Fibroblast of the conjunctiva (primary cell): ENCODE data around the gene LSM3.

Experiments
- DNase-seq: peaks from one replicate; pipeline ENCODE4 v3.0.0-alpha.2; 2010; ENCODE audit warnings: low read depth

The LSM3 gene

GRCh38 chr3:14200841-14201240, 22.2 kb downstream of the LSM3 start:
- DNase-seq, result no peak

GRCh38 chr3:14201940-14202684, 23.5 kb downstream of the LSM3 start:
- DNase-seq, result no peak

- no peak for DNase-seq
Measured at GRCh38 chr3:14202874-14203520, 24.4 kb downstream of the LSM3 start.

- DNase-seq, result peak; percentile 80
Measured at GRCh38 chr3:14203521-14204079, 25.0 kb downstream of the LSM3 start.

DNA sequence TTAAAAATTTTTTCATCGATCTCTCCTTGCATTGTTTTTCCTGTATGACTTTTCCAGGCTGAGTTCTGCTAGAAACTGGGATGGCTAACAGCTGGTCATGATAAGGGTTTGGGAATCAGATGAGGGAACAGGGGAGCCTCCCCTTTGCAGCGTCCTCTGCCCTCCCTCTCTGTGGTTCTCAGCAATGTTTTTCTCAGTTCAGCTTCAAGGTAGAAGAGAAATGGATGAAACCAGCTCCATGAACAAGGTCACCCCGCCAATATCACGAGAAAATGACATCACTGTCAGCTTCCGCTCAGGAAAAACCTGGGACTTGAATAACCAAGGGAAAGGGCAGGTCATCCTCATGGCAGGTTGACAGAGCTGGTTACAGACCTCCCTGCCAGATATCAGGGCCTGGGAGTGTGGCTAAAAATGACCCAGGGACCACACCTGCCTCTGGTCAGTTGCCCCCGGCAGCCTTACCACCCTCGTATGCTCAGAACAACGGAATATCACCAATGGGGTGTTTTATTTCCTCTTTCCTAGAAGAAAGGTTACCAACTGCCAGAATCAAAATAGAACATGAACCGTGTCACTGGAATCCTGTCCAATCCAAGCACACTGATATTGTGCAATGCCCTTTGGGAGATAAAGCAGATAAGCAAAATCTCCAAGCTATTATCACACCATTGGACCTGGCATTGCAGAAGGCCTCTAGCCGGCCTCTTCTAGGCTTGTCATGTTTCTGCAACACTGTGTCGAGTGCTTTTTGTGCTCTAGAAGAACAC, 26.1 kb downstream of the LSM3 start:
- DNase-seq, result no peak

DNA sequence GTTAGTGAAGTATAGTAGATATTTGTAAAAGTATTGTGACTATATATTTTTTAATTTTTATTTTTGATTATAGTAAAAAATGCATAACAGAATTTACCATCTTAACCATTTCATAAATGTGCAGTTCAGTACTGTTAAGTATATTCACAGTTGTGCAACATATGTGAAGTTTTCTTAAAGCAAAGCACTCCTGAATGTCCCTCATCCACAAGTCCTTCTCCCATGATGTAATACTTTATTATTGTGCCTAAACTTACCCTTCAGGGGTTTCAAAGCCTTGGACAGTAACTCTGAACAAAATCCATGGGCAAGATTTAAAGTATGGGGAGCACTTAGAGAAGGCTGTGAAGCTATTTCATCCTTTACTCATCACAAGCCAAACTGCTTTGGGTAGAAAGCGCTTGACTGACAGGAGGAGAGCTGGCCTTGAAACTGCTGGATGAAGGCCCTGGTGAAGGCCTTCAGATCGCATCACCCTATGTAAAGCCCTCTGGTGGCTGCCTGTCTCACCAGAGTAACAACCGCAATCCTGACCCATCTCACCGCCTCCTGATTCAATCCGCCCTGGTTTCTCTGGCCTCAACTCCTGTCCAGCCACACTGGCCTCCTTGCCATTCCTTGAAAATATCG, 28.0 kb downstream of the LSM3 start:
- no peak for DNase-seq

DNA sequence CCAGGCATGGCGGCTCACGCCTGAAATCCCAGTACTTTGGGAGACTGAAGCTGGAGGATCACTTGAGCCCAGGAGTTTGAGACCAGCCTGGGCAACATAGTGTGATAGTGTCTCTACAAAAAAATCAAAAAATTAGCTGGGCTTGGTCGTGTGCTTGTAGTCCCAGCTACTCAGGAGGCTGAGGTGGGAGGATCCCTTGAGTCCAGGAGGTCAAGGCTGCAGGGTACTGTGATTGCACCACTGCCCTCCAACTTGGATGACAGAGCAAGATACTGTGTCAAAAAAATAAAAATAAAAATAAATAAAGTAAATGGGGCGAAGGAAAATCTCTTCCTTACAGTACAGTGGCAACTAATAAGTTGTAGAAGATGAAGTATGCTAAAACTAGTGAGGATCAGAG, 29.6 kb downstream of the LSM3 start:
- DNase-seq, result no peak

- DNase-seq, result no peak
Measured at GRCh38 chr3:14208977-14209394, 30.4 kb downstream of the LSM3 start.

DNA sequence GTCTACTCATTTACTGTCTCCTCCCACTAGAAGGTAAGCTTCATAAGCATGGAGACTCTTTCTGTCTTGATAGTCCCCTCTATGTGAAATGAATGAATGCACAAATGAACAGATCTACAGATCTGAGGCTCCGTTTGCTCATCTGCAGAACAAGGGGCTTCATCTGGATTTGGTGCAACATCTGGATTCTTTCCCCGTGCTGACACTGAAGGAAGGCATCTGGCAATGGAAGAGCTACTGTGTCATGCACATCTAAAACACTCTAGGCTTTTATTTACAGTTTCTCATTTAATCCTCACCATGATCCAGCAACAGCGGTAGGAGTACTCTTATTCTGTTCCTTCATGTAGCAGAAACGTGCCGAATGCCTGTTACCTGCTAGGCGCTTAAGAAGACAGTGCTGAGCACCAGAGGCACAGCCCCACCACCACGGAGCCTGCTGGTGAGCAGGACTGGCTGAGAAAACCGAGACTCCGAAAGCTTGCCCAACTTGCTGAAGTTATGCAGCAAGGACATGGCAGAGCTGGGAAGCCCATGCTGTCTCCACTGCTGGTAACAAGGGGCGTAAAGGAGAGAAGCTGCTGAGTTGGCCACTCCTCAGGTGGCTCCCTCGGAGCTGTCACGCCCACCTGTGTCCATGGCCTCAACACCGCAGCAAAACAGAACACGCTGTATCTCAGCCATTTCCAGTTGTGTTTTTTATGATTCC, 31.1 kb downstream of the LSM3 start:
- no peak for DNase-seq

DNA sequence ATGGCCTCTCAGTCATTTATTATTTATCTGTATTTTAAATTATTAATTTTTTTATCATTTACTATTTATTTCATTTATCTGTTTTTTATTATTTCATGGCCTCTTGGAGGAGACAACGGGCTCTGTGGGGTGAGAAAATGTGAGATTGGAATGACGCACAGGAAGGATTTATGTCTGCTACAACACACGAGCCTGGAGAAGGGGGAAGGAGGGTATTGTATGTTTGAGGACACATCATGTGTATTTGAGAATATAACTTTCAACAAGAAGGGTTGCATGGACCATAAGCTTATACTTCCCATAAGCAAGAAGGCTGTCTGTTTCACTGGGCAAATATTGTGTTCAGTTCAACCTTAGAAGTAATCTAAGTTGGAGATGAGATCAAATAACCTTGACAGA, 31.7 kb downstream of the LSM3 start:
- DNase-seq, result no peak

- no peak for DNase-seq
Measured at GRCh38 chr3:14210843-14211594, 32.4 kb downstream of the LSM3 start.

DNA sequence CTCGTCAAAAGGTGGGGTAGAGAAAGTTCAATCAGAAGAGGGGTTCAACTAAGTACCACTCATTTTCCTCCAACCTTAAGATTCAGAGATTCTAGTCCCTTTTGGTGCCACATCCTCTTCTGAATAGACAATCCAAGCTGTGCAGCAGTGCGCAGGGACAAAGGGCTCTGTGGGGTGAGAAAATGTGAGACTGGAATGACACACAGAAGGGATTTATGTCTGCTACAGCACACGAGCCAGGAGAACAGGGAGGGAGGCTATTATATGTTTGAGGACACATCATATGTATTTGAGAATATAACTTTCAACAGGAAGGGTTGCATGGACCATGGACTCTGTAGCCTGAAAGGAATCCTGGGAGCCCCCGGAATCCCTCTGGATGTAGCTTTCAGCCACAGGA, 33.0 kb downstream of the LSM3 start:
- DNase-seq, result no peak

- DNase-seq, result no peak
Measured at GRCh38 chr3:14212032-14212431, 33.4 kb downstream of the LSM3 start.

DNA sequence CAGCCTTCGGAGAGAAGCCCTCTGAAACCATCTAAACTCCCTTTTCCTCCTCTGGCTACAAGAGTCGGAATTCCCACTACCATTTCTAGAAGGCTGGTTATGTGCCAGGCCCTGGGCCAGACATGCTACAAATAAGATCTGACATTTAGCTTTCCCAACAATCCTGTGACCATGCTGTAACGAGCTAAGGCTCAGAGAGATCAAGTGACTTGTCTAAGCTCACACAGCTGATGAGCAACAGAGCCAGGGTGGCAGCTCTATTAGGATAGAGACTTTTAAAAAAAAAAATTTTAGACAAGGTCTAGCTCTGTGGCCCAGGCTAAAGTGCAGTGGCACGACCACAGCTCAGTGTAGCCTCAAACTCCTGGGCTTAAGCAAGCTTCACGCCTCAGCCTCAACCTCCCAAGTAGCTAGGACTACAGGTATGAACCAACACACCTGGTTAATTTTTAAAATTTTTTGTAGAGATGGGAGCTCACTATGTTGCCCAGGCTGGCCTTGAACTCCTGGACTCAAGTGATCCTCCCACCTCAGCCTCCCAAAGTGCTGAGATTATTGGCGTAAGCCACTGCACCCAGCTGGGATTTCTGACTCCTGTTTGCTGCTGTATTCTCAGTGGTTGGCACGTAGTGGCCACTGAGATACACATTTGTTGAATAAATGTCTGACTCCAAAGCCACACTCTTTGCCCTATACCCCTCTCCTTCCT, 34.6 kb downstream of the LSM3 start:
- DNase-seq, result no peak

DNA sequence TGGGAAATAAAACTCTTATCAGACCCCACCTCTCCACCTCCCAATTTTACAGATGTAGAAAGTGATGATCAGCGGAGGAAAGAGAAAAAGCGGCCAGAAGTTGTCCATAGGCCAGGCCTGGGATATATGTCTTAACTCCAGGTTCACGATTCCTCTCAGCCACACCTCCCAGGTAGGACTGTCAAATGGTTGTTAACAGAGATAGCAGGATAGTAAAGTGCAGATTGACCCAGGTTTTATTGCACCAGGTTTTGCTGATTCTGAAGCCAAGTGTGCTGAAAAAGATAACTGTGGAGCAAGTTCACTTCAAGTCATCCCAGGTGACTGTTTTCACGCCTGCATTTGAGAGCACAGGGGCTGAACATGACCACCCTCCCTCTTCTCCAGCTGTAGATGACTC, 36.1 kb downstream of the LSM3 start:
- no peak for DNase-seq

- no peak for DNase-seq
Measured at GRCh38 chr3:14216257-14217048, 37.8 kb downstream of the LSM3 start.

- DNase-seq, result no peak
Measured at GRCh38 chr3:14218355-14218754, 39.7 kb downstream of the LSM3 start.

- no peak for DNase-seq
Measured at GRCh38 chr3:14220933-14221332, 42.3 kb downstream of the LSM3 start.

DNA sequence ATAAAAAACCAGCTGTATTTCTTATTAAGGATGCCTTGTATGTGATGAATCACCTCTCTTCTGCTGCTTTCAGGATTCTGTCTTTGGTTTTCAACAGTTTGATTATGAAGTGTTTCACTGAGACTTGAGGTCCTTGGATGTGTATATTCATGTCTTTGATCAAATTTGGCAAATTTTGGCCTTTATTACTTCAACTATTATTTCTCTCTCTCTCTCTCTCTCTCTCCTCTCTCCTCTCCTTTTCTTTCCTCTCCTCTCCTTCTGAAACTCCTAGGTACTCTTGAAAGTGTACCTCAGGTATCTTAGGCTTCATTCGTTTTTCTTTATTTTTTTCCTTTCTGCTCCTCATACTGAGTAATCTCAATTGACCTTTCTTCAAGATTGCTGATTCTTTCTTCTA, 43.3 kb downstream of the LSM3 start:
- no peak for DNase-seq
